ENCODE results near the gene CASR.

Gene CASR

DNA sequence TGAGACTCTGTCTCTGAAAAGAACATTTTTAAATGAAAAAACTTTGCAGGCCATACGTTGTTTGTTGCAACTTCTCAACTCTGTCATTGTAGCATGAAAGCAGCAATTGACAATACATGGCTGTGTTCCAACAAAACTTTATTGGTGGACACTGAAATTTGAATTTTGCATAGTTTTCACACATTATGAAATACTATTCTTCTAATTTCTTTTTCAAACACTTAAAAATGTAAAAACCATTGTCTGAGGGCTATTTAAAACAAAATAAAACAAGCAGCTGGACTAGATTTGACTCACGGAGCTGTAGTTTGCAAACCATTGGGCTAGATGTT lies 123.1 kb downstream of the CASR start:
- no peak for DNase-seq (ENCODE audit: low read depth in 2 of 2)

DNA sequence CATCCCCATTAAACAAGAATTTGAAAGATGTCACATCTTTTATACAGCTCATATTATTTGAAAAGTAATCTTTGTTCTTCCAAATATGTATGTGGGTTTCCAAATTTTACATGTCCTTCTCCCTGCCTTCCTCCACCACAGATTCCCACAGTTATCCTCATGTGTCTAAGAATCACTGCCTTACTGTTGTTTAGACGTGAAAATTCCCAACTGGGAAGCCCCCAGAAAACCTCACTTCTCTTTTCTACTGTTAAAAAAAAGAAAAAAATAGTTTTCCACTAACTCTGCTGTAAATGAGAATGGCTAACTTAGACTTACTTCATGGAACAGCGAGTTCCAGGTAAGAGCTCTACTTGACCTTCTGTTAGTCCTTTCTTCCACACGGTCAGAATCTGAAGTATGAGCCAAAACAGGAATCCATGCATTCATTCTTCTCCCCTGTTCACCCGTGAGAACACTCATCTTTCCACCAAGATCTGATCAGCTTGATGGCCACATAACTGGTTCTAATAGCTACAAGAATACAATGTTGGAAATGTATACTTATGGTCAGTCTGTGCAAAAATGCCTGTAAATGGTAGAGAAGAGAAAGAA lies 123.7 kb downstream of the CASR start:
- no peak for DNase-seq (ENCODE audit: low read depth in 2 of 2)

DNA sequence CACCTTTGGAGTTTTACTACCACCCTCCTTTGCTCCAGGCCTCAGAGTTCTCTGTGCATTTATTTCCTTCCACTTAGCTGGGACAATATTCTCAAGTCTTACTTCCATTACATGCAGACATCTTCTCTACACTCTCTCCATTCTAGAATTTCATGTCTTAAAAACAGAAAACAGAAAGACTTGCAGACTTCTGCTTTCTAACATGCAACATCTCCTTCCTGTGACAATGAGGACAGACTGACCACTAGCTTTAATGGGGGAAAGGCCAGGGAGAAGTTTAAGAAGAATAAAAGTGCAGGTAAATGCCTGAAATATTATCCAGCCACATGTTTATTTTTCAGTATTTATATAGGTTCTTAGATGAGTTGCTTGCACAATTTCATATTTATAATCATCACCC lies 124.5 kb downstream of the CASR start:
- DNase-seq (ENCODE audit: low read depth in 2 of 2) = no peak

DNA sequence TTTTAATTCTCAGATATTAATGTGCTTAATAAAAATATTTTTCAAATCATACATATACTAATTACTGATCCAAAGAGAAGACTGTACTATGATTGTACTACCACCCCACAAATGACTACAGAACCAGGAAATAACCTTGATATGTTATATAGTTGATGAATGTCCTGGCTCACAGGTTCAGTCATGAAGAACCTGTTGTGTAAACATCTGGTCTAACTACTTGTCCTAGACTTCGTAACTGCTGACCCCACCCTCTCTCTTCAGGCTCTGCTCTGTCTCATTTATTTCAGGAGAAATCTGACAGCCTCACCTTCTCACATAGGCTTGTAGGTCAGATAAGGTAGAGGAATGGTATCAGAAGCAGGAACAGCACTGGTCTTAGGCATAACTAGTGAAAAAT lies 126.9 kb downstream of the CASR start:
- DNase-seq (ENCODE audit: low read depth in 2 of 2) = no peak

DNA sequence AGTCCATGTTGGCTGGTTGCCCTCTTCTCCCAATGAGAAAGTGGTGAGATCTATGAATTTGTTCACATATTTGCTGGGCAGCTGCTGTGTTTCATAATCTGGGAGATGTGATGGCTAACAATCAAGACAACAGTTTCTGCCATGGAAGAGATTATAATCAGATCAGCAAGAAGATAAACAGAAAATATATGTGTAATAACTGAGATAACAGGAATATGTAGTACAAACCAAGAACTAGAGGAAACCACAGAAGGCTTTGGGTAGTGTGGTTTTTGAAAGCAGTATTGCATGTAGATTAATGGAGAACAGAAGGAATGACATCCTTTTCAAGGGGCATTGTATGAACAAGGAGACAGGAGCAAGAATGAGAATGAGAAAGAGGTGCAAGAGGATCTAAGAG lies 129.4 kb downstream of the CASR start:
- DNase-seq (ENCODE audit: low read depth in 2 of 2) = no peak

DNA sequence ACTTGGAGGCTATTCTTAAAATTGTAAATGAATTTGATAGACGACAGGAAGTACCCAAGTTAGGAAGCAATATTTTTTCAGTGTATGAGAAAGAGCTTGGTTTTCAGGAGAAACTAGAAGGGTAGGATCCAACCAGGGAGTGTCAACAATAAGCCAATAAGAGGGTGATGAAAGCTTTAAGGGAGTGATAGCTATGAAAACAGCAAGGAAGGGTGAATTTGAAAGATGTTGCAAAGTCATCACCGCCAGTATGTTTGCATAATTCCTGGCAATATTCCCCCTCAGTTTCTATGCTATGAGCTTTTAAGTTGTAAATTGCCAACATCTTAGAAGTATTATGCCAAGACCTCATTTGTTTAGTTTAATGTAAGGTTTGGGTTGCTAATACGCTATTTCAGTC lies 129.8 kb downstream of the CASR start:
- no peak for DNase-seq (ENCODE audit: low read depth in 2 of 2)

DNA sequence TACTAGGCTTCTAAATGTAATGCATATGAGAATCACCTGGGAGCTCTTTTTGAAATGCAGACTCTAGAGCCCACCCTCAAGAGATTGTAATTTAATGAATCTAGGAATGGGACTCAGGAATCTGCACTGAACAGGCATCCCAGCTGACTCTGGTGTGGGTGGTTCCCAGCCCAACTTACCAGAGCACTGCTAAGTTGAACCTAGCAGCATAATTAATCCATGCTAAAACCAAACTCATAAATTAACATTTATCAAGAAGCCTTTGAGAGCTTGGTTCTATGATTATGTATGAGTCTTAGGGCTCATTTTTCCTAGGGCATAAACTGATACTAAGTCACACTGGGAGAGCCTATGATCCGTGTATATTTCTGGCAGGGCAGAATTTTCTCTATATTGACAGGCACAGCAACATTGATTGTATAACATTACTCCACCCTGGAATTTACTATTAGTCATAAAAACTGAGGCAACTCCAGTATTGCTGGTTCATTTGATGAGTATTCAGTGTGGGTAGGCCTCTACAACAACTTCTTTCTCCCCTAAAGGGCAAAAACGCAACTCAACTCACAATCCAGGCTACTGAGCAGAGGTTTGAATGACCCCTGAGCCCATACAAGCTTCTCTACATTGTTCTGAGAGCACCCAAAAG lies 130.9 kb downstream of the CASR start:
- DNase-seq (ENCODE audit: low read depth in 2 of 2) = no peak

DNA sequence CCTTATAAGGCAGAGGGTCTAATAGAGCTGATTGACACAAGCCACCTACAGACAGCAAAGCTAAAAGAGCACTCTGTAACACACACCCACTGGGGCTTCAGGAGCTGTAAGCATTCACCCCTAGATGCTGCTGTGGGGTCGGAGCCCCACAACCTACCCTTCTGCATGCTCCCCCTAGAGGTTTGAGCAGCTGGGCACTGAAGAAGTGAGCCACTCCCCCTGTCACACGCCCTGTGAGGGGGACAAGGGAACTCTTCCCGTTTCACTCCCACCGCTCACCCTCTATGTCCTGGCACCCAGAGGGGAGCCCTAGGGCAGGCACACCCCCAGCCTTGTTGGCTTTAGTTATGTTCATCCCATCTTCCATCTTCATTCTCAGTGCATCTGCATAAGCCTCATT lies 132.2 kb downstream of the CASR start:
- no peak for DNase-seq (ENCODE audit: low read depth in 2 of 2)

DNA sequence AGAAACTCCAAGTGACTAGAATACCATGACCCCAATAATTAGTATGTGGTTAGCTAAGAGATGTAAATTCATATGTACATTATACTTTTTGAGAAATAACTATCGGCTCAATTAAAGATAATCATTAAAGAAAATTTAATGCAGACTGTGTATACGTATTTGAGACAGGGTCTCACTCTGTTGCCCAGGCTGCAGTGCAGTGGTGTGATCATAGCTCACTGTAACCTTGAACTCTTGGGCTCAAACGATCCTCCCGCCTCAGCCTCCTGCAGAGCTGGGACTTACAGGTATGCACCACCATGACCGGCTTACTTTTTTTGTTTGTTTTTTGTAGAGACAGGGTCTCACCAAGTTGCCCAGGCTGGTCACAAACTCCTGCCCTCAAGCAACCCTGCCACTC lies 132.9 kb downstream of the CASR start:
- DNase-seq (ENCODE audit: low read depth in 2 of 2) = no peak

DNA sequence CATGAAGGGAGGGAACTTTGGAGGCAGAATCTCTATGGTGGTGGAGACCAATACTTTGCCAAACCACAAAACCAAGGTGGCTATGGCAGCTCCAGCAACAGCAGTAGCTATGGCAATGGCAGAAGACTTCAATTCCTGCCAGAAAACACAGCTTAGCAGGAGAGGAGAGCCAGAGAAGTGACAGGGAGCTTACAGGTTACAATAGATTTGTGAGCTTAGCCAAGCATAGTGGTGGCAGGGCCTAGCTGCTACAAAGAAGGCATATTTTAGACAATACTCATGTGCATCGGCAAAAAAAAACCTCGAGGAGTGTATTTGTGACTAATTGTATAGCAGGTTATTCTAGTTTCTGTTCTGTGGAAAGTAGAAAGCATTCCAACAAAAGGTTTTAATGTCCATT lies 135.2 kb downstream of the CASR start:
- DNase-seq (ENCODE audit: low read depth in 2 of 2) = no peak

DNA sequence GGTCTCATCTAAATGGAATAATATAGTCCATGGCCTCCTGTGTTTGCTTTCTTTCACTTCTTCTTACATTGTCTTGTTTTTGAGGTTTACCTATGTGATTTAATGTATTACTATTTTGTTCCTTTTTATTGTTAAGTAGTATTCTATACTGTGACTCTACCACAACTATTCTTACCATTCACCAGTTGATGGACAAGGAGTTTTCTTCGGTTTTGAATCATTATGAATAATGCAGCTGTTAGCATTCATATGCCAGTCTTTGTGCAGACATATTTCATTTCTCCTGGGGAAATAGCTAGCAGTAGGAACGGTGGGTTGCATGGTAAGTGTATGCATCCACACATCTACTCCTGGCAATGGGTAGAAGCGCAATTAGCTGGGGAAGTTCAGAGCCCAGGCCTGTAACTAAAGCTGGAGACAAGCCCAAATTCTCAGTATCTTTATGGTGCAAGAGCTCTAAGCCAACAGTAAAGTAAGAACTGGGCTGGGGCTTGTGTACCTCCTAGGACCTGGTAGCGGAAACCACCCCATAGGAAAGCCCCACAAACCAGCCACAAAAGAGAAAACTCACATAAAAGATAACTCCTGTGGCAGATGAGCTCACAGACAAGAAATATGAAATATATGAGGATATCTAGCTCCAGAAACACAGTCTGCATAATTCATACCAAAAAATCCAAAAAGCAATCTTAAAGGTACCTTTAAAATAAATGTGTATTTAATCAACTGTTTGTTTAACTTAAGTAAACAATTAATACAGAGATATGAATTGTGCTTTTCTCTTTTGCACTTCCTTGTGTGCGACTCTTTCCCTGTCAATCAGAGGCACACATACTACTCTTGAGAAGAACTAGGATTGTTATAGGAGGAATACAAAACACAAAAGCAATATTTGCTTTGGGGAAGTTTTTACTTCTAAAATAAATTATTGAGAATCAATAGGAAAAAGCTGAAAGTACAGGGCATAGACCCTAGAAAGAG lies 138.9 kb downstream of the CASR start:
- no peak for DNase-seq (ENCODE audit: low read depth in 2 of 2)

DNA sequence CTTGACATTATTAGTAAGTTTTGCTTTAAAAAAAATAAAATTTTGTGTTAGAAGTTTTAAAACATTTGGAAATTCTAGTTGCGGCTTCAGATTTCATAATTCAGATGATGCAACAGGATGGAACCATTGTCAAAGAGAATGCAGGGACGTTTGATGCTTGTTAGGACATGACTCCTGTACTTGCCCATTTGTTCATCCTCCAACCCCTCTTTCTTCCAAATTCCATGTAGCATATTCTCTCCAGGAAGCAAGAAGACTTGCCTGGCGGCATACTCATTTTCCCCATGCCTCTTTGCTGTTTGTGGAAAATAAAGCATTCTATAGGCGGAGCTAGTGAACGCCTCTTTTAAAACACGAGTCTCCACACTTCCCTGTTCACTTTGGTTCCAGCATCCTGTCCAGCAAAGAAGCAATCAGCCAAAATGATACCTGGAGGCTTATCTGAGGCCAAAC lies 141.4 kb downstream of the CASR start, which contains the start of gene CSTA:
Gene CSTA, plus strand, starts transcription at position 378 of the 453 bp plus-strand sequence. Its CDS starts 45 bp downstream, at position 423.
- DNase-seq (ENCODE audit: low read depth in 2 of 2) = no peak

DNA sequence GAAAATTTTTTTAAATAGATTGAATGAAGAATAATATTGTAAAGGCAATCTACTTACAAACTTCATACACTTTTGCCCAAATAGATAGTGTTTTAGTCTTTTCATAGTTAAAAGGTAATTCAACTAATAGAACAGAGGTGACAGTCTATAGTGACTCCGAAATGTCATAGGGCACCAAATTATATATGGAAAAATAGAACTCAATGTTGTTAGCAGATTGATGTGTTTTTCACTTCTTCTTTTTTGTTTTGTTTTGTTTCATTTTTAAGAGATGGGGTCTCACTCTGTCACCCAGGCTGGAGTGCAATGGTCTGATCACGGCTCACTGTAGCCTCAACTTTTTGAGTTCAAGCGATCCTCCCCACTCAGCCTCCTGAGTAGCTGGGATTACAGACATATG lies 142.3 kb downstream of the CASR start:
- no peak for DNase-seq (ENCODE audit: low read depth in 2 of 2)

DNA sequence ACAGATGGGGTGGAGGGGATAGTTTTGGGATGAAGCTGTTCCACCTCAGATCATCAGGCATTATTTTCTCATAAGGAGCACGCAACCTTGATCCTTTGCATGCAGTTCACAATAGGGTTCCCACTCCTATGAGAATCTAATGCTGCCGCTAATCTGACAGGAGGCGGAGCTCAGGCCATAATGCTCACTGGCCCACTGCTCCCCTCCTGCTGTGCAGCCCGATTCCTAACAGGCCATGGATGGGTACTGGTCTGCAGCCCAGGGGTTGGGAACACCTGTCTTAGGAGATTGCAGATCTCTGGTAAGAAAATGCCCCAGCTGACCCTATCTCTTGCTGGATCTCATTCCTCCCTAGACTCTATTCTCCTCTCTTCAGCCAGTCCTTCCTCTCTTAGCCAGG lies 148.4 kb downstream of the CASR start:
- no peak for DNase-seq (ENCODE audit: low read depth in 2 of 2)

DNA sequence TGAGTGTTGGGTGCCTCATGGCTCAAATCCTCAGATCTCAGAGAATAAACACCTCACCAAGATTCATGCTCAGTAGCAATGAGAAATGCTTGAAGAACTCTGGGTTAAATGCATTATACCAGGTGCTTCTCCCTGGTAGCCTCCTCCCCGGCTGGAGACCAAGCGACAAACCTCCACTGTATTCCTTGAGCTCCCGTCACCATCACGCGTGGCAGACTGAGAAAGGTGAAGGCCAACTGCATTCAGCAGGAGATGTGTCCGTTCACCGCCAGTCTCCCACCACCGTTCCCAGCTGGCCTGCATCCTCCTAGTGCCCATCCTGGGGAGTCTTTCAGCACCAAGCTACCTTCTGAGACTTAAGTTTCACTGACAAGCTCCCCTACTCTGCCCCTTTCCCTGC lies 149.1 kb downstream of the CASR start:
- no peak for DNase-seq (ENCODE audit: low read depth in 2 of 2)
